ENCODE data around the gene SMPD3. TPM values are rescaled to one million over a fixed set of nuclear protein-coding genes. Genes with fewer than 3 reads are reported as not detected.

The SMPD3 gene
- total and polyA plus RNA-seq, 2 of the 4 experiments (the other 2 are of a cell fraction): not detected

GRCh38 chr16:68403704-68404103, 44.6 kb downstream of the SMPD3 start:
- H3K9me1 ChIP-seq (ENCODE audit: insufficient read depth, low read length): peaks cover 13% of the 10 kb centered on the region
- no peaks in the 10 kb centered on the region for H3K36me3 ChIP-seq (ENCODE audit: control insufficient read depth, insufficient read depth, low read length)
- ChIA-PET CTCF (interaction anchor here (1.0 kb wide), 1 partner anchor 15 kb away, joined by 3 read pairs; no protein-coding TSS in a partner anchor), POLR2A (ENCODE audit: unreplicated experiment) (no interaction called here)
- no peak overlapping the region for H3K23ac ChIP-seq (ENCODE audit: low read depth, low read length)
- in situ Hi-C loops (cut with MboI; ENCODE audit: low sequenced_read_pairs) (no loop called here), dilution Hi-C loops (cut with HindIII; ENCODE audit: low sequenced_read_pairs, unreplicated experiment) (no loop called here), intact Hi-C loops (cut with micrococcal nuclease) (no loop called here)
- no peaks in the 10 kb centered on the region for H3K79me1 ChIP-seq (ENCODE audit: low read depth in 1 of 2, low read length in 2 of 2)
- no peak overlapping the region for H3K4me2 ChIP-seq (ENCODE audit: low read depth, low read length)
- TF ChIP-seq NFE2L2 (IDR thresholded peaks at IDR 0.05; ENCODE audit: low read depth, low read length) (no peak), MXI1 (IDR thresholded peaks at IDR 0.05; ENCODE audit: borderline replicate concordance, low read depth, low read length) (no peak), RCOR1 (IDR thresholded peaks at IDR 0.05; ENCODE audit: insufficient replicate concordance, low read length) (no peak), BHLHE40 (IDR thresholded peaks at IDR 0.05; ENCODE audit: low read depth, low read length) (no peak), SMC3 (IDR thresholded peaks at IDR 0.05; ENCODE audit: low read depth, low read length) (no peak), POLR2A (IDR thresholded peaks at IDR 0.05; ENCODE audit: low read depth, low read length) (no peak), RAD21 (IDR thresholded peaks at IDR 0.05; ENCODE audit: low read length) (no peak), CEBPB (IDR thresholded peaks at IDR 0.05; ENCODE audit: low read depth, low read length) (no peak), MAFK (IDR thresholded peaks at IDR 0.05; ENCODE audit: low read depth, low read length) (no peak), RFX5 (IDR thresholded peaks at IDR 0.05; ENCODE audit: low read depth, low read length) (no peak), CTCF (conservative IDR thresholded peaks at IDR 0.05; ENCODE audit: low read depth, low read length) (no peak), FOS (IDR thresholded peaks at IDR 0.05; ENCODE audit: low read depth, low read length) (no peak), ELK1 (IDR thresholded peaks at IDR 0.05; ENCODE audit: borderline replicate concordance, low read depth, low read length) (no peak), MAZ (IDR thresholded peaks at IDR 0.05; ENCODE audit: borderline replicate concordance, low read depth, low read length) (no peak), CHD1 (IDR thresholded peaks at IDR 0.05; ENCODE audit: low read depth, low read length) (no peak)
- no peak overlapping the region for H3K18ac ChIP-seq (ENCODE audit: low read depth, low read length)
- DNase-seq (no peak), ATAC-seq (ENCODE audit: low read depth) (no peak)
- H3K9ac ChIP-seq (ENCODE audit: low read depth, low read length): no peak overlapping the region
- no peak overlapping the region for H3K14ac ChIP-seq (replicated peaks; ENCODE audit: low read depth, low read length)
- BruUV-seq (replicated peaks): no TSS peak
- 0% methylated on average over 1 of the region's 3 CpGs; no CpG with 5 or more reads in 1 of the 2 experiments for WGBS, 2 experiments (ENCODE audit: extremely low coverage in 2 of 2, insufficient read length in 1 of 2)
- no peak overlapping the region for H2AK9ac ChIP-seq (replicated peaks; ENCODE audit: low read depth, low read length, poor library complexity)
- H4K91ac ChIP-seq (ENCODE audit: insufficient read depth, low read depth, low read length): no peak overlapping the region
- H3K4me3 ChIP-seq (ENCODE audit: insufficient read depth, low read depth, low read length): no peak overlapping the region
- H4K20me1 ChIP-seq (ENCODE audit: insufficient read depth, low read length): no peaks in the 10 kb centered on the region
- no peak overlapping the region for H2AK5ac ChIP-seq (ENCODE audit: low read depth, low read length)
- no peak overlapping the region for H3K27ac ChIP-seq (ENCODE audit: insufficient read depth, low read length)
- H2BK5ac ChIP-seq (ENCODE audit: low read depth, low read length, poor library complexity, severe bottlenecking): no peak overlapping the region
- no peak overlapping the region for H3K56ac ChIP-seq (ENCODE audit: extremely low read depth, insufficient read depth, low read length)
- H2BK120ac ChIP-seq (ENCODE audit: low read depth, low read length): no peak overlapping the region
- no peaks in the 10 kb centered on the region for H3K9me3 ChIP-seq (ENCODE audit: control insufficient read depth, insufficient read depth, low read length)
- no peak overlapping the region for H2BK15ac ChIP-seq (ENCODE audit: low read depth, low read length)
- H4K5ac ChIP-seq (ENCODE audit: low read depth, low read length): no peak overlapping the region
- H4K8ac ChIP-seq (ENCODE audit: low read depth in 2 of 2, low read length in 2 of 2): no peak overlapping the region
- peaks cover 11% of the 10 kb centered on the region; the same call in 1 of the 2 replicates for H3K4me1 ChIP-seq (ENCODE audit: control insufficient read depth, insufficient read depth, low read length)
- peaks cover 2% of the 10 kb centered on the region; the same call in 1 of the 2 replicates for H3K27me3 ChIP-seq (ENCODE audit: control insufficient read depth, insufficient read depth, low read length)
- H2BK20ac ChIP-seq (ENCODE audit: low read depth, low read length): no peak overlapping the region
- no peak overlapping the region for H3K4ac ChIP-seq (ENCODE audit: low read depth, low read length)
- H2AFZ ChIP-seq (replicated peaks; ENCODE audit: low read length, poor library complexity): no peak overlapping the region

Measured in IMR-90 (cell line).